NCI-H146 treated with DMSO at 0.1 percent for 48 hours (cell line): ENCODE measurements around the gene FAXC.
A peak's percentile ranks its signal among the peaks of the same experiment; 100 is the strongest.

Experiments
- DNase-seq: peaks from one replicate; lab custom pipeline; 2025; ENCODE audit not compliant: unreplicated experiment; lab: John Stamatoyannopoulos, UW

FAXC gene

DNA sequence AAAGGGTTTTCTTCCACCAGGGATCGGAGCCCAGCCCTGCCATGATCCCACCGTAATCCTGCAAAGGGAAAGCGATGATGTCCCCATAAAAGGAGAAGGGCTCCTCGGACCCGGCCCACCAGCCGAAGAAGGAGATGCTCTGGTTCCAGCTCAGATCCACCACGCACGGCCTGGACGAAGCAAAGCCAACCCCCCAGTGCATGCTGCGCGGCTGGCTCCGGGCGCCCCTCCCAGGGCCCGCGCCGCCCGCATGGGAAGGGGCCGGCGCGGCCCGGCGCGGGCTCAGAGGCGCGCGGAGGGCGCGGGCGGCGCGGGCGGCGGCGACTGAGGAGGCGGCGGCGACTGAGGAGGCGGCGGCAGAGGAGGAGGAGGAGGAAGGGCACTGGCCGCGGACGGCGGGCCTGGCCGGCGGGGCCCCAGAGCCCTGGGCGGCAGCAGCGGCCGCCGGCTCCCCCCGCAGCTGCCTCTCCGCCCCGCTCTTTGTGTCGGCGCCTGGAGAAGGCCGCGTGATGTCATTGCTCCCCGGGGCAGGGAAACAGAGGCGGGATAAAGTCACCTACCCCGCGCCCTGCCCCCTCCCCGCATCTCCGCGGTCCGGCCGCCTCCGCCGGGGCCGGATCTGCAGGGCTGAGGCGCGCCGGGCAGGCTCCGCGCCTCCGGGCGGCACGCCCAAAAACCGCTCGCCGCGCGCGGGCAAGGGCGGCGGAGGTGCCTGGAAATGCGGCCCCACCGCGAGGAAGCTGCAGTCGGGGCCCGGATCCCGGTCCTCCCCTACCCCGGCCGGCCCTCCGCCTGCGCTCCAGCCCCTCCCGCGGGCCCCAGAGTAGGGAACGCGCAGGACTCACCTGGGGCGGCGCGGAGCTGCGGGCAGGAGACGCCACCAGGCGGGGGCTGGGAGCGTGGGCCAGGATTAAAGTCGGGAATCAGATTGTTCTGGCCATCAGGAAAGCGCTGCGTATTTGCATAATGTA is at the start of gene FAXC:
Gene FAXC, minus strand, starts transcription at position 504 of the 971 bp plus-strand sequence. Its CDS starts 302 bp downstream, at position 202.
- peak; percentile 65 for DNase-seq

- DNase-seq = no peak
Measured at GRCh38 chr6:99397287-99397686, 47.8 kb upstream of the FAXC start.

DNA sequence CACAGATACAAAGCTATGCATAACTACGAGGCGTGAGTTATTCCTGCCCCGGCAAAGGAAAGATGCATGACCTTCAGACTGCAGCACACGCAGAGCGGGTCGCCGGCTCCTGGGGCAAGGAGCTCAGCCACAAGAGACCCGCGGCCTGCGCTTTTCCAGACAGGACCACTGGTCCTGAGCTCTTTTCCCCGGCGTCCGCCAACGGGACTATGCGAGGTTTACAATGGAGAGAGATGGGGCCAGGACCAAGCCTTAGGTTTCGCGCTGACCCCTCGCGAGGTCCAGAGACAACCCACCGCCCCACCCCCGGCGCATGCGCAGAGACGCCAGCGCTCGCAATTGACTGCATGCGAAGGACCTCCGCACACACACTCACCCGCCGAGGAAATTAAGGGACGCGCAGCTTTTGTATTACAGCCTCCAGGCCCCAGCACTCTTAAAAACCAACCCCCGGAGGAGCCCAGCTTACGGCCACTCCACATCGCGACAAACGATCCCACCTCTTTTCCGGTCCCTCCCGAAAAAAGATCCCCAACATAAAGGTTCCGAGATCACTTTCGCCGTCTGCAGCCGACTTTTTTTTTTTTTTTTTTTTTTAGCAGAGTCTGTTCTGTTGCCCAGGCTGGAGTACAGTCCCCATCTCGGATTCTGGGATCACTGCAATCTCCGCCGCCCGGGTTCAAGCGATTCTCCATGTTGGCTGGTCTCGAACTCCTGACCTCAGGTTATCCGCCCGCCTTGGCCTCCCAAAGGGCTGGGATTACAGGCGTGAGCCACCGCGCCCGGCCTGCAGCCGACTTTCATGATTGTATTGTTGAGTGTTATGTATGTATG is 44.4 kb upstream of the FAXC start, which contains the start of gene COQ3:
Gene COQ3, minus strand, starts transcription at position 498 of the 834 bp plus-strand sequence. Its CDS starts 16 bp downstream, at position 482.
- DNase-seq = peak; percentile 62

GRCh38 chr6:99393366-99393697 is 43.9 kb upstream of the FAXC start:
- no peak for DNase-seq

DNA sequence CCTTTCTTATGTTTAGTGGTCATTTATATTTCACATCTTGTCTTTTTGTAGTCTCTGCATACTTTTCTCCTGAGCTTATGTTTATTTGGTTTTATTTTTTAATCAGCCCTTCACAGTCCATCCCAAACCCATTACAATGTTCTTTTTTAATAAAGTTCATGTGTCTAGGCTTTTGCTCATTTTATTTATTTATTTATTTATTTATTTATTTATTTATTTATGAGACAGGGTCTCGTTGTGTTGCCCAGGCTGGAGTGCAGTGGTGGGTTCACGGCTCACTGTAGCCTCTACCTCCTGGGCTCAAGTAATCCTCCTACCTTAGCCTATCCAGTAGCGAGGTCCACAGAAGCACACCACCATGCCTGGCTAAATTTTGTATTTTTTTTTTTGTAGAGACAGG is 41.4 kb upstream of the FAXC start:
- no peak for DNase-seq

GRCh38 chr6:99384507-99384906 is 35.0 kb upstream of the FAXC start:
- no peak for DNase-seq

DNA sequence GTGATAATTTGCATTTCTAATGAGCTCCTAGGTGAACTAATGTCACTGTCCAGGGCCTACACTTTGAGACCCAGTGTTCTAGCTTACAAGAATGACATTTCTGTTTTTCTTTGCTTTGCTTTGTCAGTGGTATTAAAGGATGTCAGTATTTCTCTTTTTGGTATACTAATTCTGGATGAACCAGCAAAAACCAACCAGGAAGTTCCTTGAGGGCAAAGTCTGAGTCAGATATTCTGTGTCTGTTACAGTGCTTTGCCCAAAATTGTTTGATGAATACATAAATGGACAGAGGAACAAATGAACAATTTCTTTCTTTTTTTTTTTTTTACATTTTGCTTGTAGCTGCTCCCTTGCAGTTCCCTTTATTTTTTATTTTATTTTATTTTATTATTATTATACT is 29.2 kb upstream of the FAXC start:
- no peak for DNase-seq

DNA sequence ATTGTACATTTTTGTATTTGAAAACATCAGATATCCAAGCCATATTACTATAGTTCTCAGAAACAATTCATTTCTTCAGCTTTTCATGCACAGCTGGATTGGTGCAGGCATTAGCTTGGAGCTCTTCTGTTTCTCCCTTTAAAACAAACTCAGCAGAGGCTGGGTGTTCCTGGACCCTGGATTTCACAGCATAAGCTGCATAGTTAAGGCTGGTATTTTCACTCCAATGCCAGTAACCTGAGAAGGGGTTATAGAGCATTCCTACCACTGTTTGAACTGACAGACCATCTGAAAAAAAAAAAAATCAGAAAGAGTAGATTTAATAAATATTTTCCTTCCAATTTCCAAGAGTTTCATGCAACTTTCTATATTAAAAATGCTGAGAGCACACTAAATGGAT is 20.1 kb upstream of the FAXC start:
- no peak for DNase-seq

DNA sequence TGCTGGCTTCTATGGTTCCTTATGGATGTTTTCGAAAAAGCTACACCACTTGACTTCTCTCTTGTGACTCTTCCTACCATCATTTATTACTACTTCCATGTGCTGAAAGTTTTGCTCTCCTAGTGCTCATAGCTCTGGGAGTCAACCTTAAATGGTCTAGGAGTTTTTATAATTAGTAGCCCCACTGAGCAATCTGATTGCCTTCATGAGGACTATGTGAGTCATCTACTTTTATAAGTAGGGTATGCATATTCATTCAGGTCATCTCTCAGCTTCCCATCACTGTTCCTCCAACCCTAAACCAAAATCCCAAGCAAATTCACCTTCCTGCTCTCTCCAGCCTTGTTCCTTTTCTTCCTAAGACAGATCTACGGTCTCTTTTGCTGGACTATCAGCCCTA is 17.4 kb upstream of the FAXC start:
- DNase-seq = no peak

- DNase-seq = no peak
Measured at GRCh38 chr6:99364026-99364425, 14.6 kb upstream of the FAXC start.

DNA sequence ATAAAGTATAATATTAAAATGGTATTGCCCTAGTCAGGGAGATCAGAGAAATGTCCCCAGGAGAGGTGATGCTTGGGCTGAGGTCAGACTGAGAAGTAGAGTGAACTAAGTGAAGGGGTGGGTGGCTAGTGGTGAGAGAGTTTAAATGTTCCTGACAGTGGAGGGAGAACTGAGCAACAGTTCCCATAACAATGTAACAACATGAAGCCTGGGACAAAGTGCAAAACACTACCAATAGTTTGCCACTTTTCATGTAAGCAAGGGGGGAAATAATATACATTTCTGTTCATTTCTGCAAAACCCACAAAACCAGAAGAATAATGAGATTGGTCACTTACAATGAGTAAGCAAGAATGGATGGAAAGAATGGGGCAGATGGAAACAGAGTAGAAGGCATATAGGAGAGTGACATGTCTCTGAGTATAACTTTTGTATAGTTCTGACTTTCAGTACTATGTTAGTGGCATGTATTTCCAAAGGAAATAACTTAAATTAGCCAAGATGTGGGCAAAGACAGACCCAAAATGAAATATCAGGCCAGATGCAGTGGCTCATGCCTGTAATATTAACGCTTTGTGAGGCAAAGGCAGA is 13.3 kb upstream of the FAXC start:
- no peak for DNase-seq

- no peak for DNase-seq
Measured at GRCh38 chr6:99359800-99360199, 10.3 kb upstream of the FAXC start.

- DNase-seq = no peak
Measured at GRCh38 chr6:99356641-99357040, 7.2 kb upstream of the FAXC start.

DNA sequence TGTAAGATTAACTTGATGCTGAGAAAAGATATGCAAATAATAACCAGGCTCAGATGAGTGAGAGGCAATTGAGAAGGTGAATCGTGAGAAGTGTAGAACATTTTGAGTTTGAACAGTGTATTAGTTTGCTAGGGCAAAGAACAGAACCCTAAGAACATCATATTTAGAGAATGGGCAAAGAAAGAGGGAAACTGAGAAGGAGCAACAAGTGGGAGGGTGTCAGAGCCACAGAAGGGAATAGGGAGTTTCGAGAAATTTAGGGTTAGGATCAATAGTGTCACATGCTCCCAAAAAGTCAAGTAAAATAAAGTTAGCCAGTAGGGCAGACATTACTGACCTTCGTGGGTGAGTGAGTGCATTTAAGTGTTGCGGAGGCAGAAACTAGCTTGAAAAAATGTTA is 5.5 kb upstream of the FAXC start:
- no peak for DNase-seq

GRCh38 chr6:99353126-99353525 is 3.7 kb upstream of the FAXC start:
- DNase-seq = no peak

DNA sequence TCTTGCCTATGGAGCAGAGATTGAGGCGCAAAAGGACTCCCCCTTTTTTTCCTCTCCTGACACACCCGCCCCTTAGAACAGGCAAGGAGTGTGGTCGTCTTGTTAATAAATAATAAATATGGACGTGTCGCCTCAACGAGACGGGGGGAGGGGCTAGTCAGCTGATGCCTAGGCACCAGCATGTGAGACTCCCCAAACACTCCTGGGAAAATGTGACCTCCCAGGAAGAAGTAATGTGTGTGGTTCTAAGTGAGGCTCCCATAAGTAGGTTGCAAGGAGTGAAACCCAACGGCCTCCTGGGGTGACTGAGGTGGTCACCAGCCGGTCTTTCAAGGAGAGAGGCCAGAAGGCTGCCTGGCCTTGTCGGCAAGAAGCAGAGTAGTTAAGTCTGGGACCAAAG is 1.1 kb upstream of the FAXC start:
- DNase-seq = no peak

- DNase-seq = peak; percentile 23
Measured at GRCh38 chr6:99348288-99349170, 945 bp downstream of the FAXC start.

GRCh38 chr6:99347804-99348203 is 1.7 kb downstream of the FAXC start:
- DNase-seq = no peak

GRCh38 chr6:99346595-99346994 is 2.9 kb downstream of the FAXC start:
- no peak for DNase-seq

DNA sequence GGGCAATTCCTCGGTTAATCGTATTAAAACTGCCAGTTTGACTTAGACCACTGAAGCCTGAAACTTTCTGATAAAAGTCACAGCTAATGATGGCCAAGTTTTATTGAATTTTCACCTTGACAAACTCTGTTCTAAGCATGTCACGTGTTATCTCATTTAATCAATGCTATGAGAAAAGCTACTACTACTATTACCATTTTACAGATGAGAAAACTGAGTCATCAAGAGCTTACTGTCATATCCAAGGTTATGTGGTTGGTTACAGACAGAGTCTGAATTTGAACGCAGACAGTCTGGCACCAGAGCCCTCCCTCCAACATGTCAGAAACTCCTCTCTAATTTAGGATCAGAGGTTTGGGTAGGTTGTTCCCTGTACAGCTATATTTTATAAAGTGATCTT is 4.3 kb downstream of the FAXC start:
- no peak for DNase-seq

DNA sequence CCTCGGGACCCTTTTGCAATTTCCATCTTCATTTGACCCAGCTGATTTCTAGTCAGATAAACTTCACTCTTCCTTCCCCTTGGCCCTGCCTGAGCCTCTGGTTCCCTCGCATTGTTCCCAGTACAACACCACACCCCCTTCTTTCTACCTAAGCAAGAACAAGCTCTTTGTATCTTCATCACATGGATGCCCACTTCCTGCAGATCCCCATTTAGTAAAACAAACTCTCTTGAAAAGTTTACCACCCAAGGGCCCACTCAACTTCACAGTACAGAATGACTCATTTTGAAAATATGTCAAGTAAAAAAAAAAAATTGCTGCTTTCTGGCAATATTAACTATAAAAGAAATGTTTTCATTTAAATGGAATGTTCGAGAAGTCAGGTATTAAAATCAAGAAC is 5.2 kb downstream of the FAXC start:
- DNase-seq = no peak
